NB4 (cell line): ENCODE data around the gene MRPL38.
A peak's percentile ranks its signal among the peaks of the same experiment; 100 is the strongest.

Experiments used
- DNase-seq: peaks from one replicate; pipeline ENCODE4 v3.0.0; 2010; ENCODE audit warnings: low read depth
- H3K4me3 ChIP-seq: one replicate; pipeline ENCODE4 v1.5.1; 2011; ENCODE audit warnings: mild to moderate bottlenecking, low read depth, low read length, moderate library complexity
- MYC ChIP-seq: IDR thresholded peaks from 2 replicates; pipeline ENCODE4 v1.6.1; 2011; ENCODE audit warnings: low read depth, low read length
- POLR2A ChIP-seq: IDR thresholded peaks from 2 replicates; pipeline ENCODE4 v1.6.1; 2011; ENCODE audit warnings: mild to moderate bottlenecking; ENCODE audit not compliant: insufficient read length; ENCODE audit errors: extremely low read depth
- TF ChIP-seq, protein P1 (sequence below): IDR thresholded peaks from one replicate; pipeline ENCODE4 v1.5.1; 2012; ENCODE audit warnings: low read depth, low read length
- TF ChIP-seq, protein P2 (sequence below): IDR thresholded peaks from 2 replicates; pipeline ENCODE4 v1.6.1; 2011; ENCODE audit warnings: low read depth, low read length

Gene MRPL38

DNA sequence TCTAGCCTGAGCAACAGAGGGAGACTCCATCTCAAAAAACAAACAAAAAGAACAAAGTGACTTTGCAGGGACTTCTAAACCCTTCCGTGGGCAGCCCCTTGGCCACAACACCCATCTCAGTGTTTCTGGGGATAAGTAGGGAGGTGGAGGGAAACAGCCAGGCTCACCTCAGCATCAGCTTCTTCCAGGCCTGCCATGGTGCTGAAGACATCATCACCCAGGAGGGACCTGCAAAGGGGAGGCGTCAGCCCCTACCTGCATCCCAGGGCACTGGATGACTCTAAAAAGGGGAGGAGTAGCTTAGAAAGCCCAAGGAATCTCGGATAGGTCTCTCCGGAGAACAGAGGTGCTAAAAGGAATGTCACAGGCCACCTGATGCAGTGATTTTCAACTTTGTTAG lies 26.4 kb upstream of the MRPL38 start:
- H3K4me3 ChIP-seq: no peak overlapping the region
- TF ChIP-seq, protein P1, sequence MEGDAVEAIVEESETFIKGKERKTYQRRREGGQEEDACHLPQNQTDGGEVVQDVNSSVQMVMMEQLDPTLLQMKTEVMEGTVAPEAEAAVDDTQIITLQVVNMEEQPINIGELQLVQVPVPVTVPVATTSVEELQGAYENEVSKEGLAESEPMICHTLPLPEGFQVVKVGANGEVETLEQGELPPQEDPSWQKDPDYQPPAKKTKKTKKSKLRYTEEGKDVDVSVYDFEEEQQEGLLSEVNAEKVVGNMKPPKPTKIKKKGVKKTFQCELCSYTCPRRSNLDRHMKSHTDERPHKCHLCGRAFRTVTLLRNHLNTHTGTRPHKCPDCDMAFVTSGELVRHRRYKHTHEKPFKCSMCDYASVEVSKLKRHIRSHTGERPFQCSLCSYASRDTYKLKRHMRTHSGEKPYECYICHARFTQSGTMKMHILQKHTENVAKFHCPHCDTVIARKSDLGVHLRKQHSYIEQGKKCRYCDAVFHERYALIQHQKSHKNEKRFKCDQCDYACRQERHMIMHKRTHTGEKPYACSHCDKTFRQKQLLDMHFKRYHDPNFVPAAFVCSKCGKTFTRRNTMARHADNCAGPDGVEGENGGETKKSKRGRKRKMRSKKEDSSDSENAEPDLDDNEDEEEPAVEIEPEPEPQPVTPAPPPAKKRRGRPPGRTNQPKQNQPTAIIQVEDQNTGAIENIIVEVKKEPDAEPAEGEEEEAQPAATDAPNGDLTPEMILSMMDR: no peak
- TF ChIP-seq MYC (no peak), POLR2A (no peak)
- TF ChIP-seq, protein P2, sequence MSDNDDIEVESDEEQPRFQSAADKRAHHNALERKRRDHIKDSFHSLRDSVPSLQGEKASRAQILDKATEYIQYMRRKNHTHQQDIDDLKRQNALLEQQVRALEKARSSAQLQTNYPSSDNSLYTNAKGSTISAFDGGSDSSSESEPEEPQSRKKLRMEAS: no peak
- no peak for DNase-seq

DNA sequence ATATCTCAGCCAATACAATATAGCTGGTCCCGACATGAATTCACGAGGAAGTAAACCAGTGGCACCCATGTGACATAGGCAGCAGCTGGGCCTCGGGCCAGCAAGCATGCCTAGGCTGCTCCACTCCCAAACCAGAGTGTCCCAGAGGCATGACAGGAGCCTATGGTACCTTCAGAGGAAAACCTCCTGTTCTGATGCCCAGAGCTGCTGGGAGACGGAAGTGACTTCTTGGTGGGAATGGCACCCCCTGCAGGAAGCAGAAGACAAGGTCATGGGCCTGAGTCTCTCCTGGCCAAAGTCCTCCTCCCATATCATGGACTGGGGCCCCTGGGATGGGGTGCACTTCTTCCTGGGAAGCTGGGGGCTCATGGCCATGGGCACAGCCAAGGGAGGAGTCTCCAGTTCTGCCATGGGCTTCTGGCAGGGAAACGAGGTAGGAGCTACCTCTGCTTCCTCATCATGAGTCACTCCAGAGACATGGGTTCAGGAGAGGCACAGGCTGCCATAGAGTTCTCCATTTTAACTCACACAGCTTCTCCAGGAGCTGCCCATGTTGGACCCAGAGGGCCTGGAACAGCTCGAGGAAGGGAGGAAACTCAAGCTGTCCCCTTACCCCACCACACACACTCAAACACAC lies 22.7 kb upstream of the MRPL38 start:
- H3K4me3 ChIP-seq: no peak overlapping the region
- TF ChIP-seq MYC (no peak), POLR2A (no peak)
- TF ChIP-seq, protein P1: peak; percentile 13
- DNase-seq: peak; percentile 57

- no peak for DNase-seq
- TF ChIP-seq, protein P1: no peak
- TF ChIP-seq MYC (no peak), POLR2A (no peak)
- TF ChIP-seq, protein P2: no peak
- H3K4me3 ChIP-seq: no peak overlapping the region
Observed at GRCh38 chr17:75926456-75926855, 21.8 kb upstream of the MRPL38 start.

- no peak for DNase-seq
- H3K4me3 ChIP-seq: no peak overlapping the region
- TF ChIP-seq, protein P2: no peak
- TF ChIP-seq, protein P1: no peak
- TF ChIP-seq POLR2A (no peak), MYC (no peak)
Observed at GRCh38 chr17:75925912-75926311, 21.2 kb upstream of the MRPL38 start.

DNA sequence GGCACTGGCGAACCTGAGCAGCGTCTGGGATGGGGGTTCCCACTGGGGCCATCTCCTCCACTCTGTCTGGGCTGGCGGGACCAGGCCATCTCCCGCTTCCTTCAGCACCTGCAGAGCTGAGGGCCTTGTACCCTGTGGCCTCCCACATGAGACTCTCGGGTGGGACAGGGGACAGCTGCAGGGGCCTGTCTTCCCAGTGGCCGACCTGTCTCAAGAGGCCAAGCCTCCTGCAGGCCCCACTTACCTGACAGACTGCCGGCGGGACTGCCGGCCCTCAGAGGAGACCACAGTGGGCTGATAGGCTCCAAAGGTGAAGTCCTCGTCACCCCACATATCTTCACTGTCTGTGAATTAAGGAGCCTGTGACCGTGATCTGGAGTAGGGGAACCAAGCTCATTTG lies 20.4 kb upstream of the MRPL38 start:
- TF ChIP-seq POLR2A (no peak), MYC (no peak)
- TF ChIP-seq, protein P1: no peak
- TF ChIP-seq, protein P2: no peak
- DNase-seq: no peak
- H3K4me3 ChIP-seq: no peak overlapping the region
